Stimulated activated memory B cell treated with anti-CD40 and anti-IgM and Interleukin-4, amounts not matched to agents 10 μg/mL and 1 μg/mL and 100 μg/mL, for 72 hours (primary cell): ENCODE data around the gene MUCL3.
A peak's percentile ranks its signal among the peaks of the same experiment; 100 is the strongest.
"Not testable (repeated sequence)": the region's sequence is repeated elsewhere in the genome, so short reads cannot be mapped to it uniquely, and the experiment has no call there.

Experiments used
- ATAC-seq: fragments of 150-1000 bp; cut with Tn5 transposase; 2 replicates; pipeline ENCODE4 v1.10.0; 2021
- H3K27ac Mint-ChIP-seq: one replicate; pipeline ENCODE4 v1.8.0; 2022; ENCODE audit warnings: mild to moderate bottlenecking, mixed read lengths
- H3K27me3 Mint-ChIP-seq: one replicate; pipeline ENCODE4 v1.8.0; 2022; ENCODE audit warnings: mixed read lengths
- H3K36me3 Mint-ChIP-seq: one replicate; pipeline ENCODE4 v1.8.0; 2022; ENCODE audit warnings: mixed read lengths
- H3K4me1 Mint-ChIP-seq: one replicate; pipeline ENCODE4 v1.8.0; 2022; ENCODE audit warnings: mixed read lengths
- H3K4me3 Mint-ChIP-seq: one replicate; pipeline ENCODE4 v1.8.0; 2022; ENCODE audit warnings: mild to moderate bottlenecking, moderate library complexity, mixed read lengths
- H3K9me3 Mint-ChIP-seq: one replicate; pipeline ENCODE4 v1.8.0; 2022; ENCODE audit warnings: mixed read lengths

Gene MUCL3

DNA sequence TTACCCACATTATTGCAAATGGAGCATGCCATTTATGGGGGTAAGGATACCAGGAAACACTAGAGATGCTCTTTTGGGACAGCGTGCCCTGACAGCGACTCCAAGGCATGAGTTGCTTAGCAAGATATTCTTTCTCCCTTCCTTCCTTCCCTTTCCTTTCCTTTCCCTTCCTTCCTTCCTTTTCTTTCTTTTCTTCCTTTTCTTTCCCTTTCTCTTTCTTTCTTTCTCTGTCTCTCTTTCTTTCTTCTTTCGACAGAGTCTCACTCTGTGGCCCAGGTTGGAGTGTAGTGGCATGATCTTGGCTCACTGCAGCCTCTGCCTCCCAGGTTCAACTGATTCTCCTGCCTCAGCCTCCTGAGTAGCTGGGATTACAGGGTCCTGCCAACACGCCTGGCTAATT is 3.3 kb downstream of the MUCL3 start:
- H3K36me3 Mint-ChIP-seq: peaks cover 11% of the 10 kb centered on the region
- H3K9me3 Mint-ChIP-seq: no peaks in the 10 kb centered on the region
- no peak overlapping the region for H3K4me3 Mint-ChIP-seq
- H3K27me3 Mint-ChIP-seq: peaks cover 71% of the 10 kb centered on the region
- no peak overlapping the region for H3K27ac Mint-ChIP-seq
- ATAC-seq: no peak
- peaks cover 7% of the 10 kb centered on the region for H3K4me1 Mint-ChIP-seq

GRCh38 chr6:30945281-30945680 is 4.5 kb downstream of the MUCL3 start:
- H3K4me3 Mint-ChIP-seq: no peak overlapping the region

GRCh38 chr6:30947231-30947630 is 6.5 kb downstream of the MUCL3 start:
- Mint-ChIP-seq H3K4me1 (peaks cover 19% of the 10 kb centered on the region), H3K27ac (no peak overlapping the region), H3K36me3 (peaks cover 23% of the 10 kb centered on the region), H3K27me3 (peaks cover 66% of the 10 kb centered on the region), H3K4me3 (no peak overlapping the region), H3K9me3 (peaks cover 14% of the 10 kb centered on the region)
- no peak for ATAC-seq

More at GRCh38 chr6:30945281-30945680, 4.5 kb downstream of the MUCL3 start:
- Mint-ChIP-seq H3K27ac (no peak overlapping the region), H3K9me3 (peaks cover 6% of the 10 kb centered on the region), H3K36me3 (peaks cover 23% of the 10 kb centered on the region), H3K4me1 (peaks cover 7% of the 10 kb centered on the region), H3K27me3 (peaks cover 73% of the 10 kb centered on the region)
- no peak for ATAC-seq

DNA sequence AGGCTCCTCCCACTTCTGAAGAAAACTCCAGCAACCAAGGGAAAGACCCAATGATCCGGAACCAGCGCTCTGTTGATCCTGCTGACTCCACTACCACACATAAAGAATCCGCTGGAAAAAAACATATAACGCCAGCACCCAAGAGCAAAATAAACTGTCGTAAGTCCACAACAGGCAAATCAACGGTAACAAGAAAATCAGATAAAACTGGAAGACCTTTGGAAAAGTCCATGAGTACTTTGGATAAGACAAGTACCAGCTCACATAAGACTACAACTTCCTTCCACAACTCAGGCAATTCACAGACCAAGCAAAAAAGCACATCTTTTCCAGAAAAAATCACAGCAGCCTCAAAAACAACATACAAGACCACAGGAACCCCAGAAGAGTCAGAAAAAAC is 8.0 kb downstream of the MUCL3 start:
- peaks cover 14% of the 10 kb centered on the region for H3K9me3 Mint-ChIP-seq
- H3K36me3 Mint-ChIP-seq: peaks cover 23% of the 10 kb centered on the region
- peaks cover 20% of the 10 kb centered on the region for H3K4me1 Mint-ChIP-seq
- no peak overlapping the region for H3K4me3 Mint-ChIP-seq
- H3K27me3 Mint-ChIP-seq: peaks cover 50% of the 10 kb centered on the region
- ATAC-seq: no peak
- no peak overlapping the region for H3K27ac Mint-ChIP-seq

DNA sequence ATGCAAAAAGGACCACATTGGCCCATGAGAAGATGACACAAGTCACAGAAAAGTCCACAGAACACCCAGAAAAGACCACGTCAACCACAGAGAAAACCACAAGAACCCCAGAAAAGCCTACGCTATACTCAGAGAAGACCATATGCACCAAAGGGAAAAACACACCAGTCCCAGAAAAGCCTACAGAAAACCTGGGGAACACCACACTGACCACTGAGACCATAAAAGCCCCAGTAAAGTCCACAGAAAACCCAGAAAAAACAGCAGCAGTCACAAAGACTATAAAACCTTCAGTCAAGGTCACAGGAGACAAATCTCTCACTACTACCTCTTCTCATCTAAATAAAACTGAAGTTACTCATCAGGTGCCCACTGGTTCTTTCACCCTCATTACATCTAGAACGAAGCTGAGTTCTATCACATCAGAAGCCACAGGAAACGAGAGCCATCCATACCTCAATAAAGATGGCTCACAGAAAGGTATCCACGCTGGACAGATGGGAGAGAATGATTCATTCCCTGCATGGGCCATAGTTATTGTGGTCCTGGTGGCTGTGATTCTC is 11.2 kb downstream of the MUCL3 start:
- ATAC-seq: peak; percentile 47

DNA sequence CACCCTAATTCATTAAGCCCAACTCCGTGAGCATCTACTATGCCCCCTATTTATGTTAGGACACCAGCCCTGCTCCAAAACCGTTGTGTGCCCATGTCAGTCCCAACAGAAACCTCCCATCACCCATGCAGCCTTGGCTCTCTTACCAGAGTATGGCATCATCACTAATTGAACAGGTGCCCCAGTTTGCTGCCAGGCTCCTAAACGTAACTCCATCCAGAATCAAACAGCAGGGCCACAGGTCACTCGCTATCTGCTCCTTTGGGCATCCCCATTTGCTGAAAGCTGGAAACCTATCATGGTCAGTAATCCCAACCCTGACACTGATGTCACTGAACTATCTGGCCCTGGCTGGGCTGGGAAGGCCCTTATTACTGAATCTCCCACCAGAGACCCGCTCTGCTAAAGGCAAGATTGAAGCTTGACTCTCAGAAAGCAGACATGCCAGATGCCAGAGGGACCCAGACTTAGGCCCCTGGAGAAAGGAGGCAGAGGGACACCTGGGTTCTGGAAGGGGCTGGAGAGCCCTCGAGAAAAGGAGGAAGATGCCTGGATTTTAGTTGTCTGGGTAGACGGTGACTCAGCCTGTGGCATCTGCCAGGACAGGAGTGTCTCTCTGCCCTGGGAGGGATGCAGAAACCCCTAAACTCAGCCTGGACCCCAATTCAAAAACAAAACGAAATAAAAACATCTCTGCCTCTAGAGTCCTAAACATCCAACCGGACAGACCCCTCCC is 14.0 kb downstream of the MUCL3 start:
- Mint-ChIP-seq H3K4me3 (peak overlapping the region; percentile 80), H3K27me3 (peaks cover 35% of the 10 kb centered on the region), H3K36me3 (peaks cover 5% of the 10 kb centered on the region), H3K4me1 (peaks cover 42% of the 10 kb centered on the region), H3K9me3 (peaks cover 11% of the 10 kb centered on the region), H3K27ac (peak overlapping the region; percentile 84)
- ATAC-seq: no peak

More for the DNA sequence above, 11.2 kb downstream of the MUCL3 start:
- H3K27me3 Mint-ChIP-seq: peaks cover 43% of the 10 kb centered on the region
- peaks cover 42% of the 10 kb centered on the region for H3K4me1 Mint-ChIP-seq
- peaks cover 23% of the 10 kb centered on the region for H3K36me3 Mint-ChIP-seq
- H3K9me3 Mint-ChIP-seq: peaks cover 14% of the 10 kb centered on the region
- peak overlapping the region; percentile 13 for H3K27ac Mint-ChIP-seq
- H3K4me3 Mint-ChIP-seq: peak overlapping the region; percentile 6

DNA sequence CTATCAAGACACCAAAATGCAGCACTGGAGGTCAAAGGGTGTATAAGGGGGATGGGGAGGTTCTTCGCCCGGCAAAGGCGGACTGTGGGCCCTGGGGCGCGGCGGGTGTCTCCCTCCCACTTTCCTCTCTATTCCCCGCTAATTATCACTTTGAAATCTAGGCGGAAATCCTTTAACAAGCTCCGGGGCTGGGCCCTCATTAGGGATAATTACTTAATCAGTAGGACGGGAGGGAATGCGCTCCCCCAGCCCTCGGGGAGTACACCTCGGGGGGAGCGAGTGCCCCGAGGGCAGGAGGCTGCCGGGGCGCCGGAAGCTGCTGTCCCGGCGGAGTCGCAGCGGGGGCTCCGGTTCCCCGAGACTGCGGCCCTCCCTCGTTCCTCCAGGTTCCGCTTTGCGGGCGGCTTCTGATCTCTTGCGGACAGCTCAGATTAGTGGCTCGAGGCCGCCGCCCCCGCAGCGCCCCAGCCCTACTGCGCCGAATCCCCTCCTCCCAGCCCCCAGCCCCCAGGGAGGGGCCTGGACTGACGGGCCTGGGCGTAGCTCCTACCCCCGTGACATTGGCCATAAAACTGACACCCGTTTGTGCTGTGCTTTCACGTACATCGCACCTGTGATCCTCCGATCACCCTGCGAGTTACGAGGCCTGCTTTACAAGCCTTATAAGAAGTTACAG is 14.7 kb downstream of the MUCL3 start:
- Mint-ChIP-seq H3K4me1 (peaks cover 42% of the 10 kb centered on the region), H3K4me3 (peak overlapping the region; percentile 80), H3K36me3 (no peaks in the 10 kb centered on the region), H3K9me3 (peaks cover 8% of the 10 kb centered on the region), H3K27ac (peak overlapping the region; percentile 84), H3K27me3 (peaks cover 29% of the 10 kb centered on the region)
- peak; percentile 94 for ATAC-seq

- peaks cover 33% of the 10 kb centered on the region for H3K27me3 Mint-ChIP-seq
- peaks cover 25% of the 10 kb centered on the region for H3K4me1 Mint-ChIP-seq
- no peak overlapping the region for H3K4me3 Mint-ChIP-seq
- no peak overlapping the region for H3K27ac Mint-ChIP-seq
- ATAC-seq: no peak
- H3K9me3 Mint-ChIP-seq: no peaks in the 10 kb centered on the region
- H3K36me3 Mint-ChIP-seq: no peaks in the 10 kb centered on the region
These were observed 16.9 kb downstream of the MUCL3 start for GRCh38 chr6:30957716-30958115.

- H3K9me3 Mint-ChIP-seq: no peaks in the 10 kb centered on the region
- no peaks in the 10 kb centered on the region for H3K36me3 Mint-ChIP-seq
- no peak for ATAC-seq
- no peak overlapping the region for H3K4me3 Mint-ChIP-seq
- H3K27me3 Mint-ChIP-seq: peaks cover 59% of the 10 kb centered on the region
- H3K27ac Mint-ChIP-seq: no peak overlapping the region
- peaks cover 7% of the 10 kb centered on the region for H3K4me1 Mint-ChIP-seq
These were observed 20.3 kb downstream of the MUCL3 start for GRCh38 chr6:30960907-30961673.

GRCh38 chr6:30962716-30963115 is 21.9 kb downstream of the MUCL3 start:
- Mint-ChIP-seq H3K36me3 (no peaks in the 10 kb centered on the region), H3K27ac (no peak overlapping the region), H3K9me3 (no peaks in the 10 kb centered on the region), H3K4me3 (no peak overlapping the region), H3K4me1 (no peaks in the 10 kb centered on the region), H3K27me3 (peaks cover 65% of the 10 kb centered on the region)
- no peak for ATAC-seq

- peaks cover 59% of the 10 kb centered on the region for H3K27me3 Mint-ChIP-seq
- H3K4me1 Mint-ChIP-seq: no peaks in the 10 kb centered on the region
- no peaks in the 10 kb centered on the region for H3K9me3 Mint-ChIP-seq
- no peak overlapping the region for H3K27ac Mint-ChIP-seq
- H3K36me3 Mint-ChIP-seq: no peaks in the 10 kb centered on the region
- ATAC-seq: no peak
- no peak overlapping the region for H3K4me3 Mint-ChIP-seq
These were observed 22.9 kb downstream of the MUCL3 start for GRCh38 chr6:30963641-30964040.

DNA sequence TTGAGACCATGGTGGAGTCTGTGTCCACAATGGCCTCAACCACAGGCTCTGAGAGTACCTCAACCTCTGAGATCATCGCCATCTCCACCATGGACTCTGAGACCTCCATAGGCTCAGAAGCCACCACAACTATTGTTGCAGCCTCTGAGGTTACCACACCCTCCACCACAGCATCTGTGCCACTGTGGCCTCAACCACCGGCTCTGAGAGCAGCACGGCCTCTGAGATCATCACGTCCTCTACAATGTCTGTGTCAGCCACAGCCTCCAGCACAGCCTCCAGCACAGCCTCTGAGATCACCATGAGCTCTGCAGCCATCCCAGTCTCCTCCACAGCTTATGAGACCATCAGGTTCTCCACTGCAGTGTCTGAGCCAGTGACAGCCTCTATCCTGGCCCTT is 23.3 kb downstream of the MUCL3 start:
- H3K27ac Mint-ChIP-seq: no peak overlapping the region
- no peaks in the 10 kb centered on the region for H3K9me3 Mint-ChIP-seq
- H3K4me1 Mint-ChIP-seq: peaks cover 1% of the 10 kb centered on the region
- H3K36me3 Mint-ChIP-seq: no peaks in the 10 kb centered on the region
- peaks cover 55% of the 10 kb centered on the region for H3K27me3 Mint-ChIP-seq
- no peak for ATAC-seq
- no peak overlapping the region for H3K4me3 Mint-ChIP-seq

GRCh38 chr6:30965140-30965601 is 24.4 kb downstream of the MUCL3 start:
- H3K4me3 Mint-ChIP-seq: no peak overlapping the region
- peaks cover 47% of the 10 kb centered on the region for H3K27me3 Mint-ChIP-seq
- H3K27ac Mint-ChIP-seq: no peak overlapping the region
- peaks cover 7% of the 10 kb centered on the region for H3K4me1 Mint-ChIP-seq
- ATAC-seq: no peak
- H3K9me3 Mint-ChIP-seq: no peaks in the 10 kb centered on the region
- no peaks in the 10 kb centered on the region for H3K36me3 Mint-ChIP-seq

GRCh38 chr6:30966154-30966553 is 25.4 kb downstream of the MUCL3 start:
- Mint-ChIP-seq H3K4me1 (peaks cover 7% of the 10 kb centered on the region), H3K27ac (no peak overlapping the region), H3K4me3 (no peak overlapping the region), H3K9me3 (no peaks in the 10 kb centered on the region), H3K36me3 (no peaks in the 10 kb centered on the region), H3K27me3 (peaks cover 41% of the 10 kb centered on the region)
- no peak for ATAC-seq

DNA sequence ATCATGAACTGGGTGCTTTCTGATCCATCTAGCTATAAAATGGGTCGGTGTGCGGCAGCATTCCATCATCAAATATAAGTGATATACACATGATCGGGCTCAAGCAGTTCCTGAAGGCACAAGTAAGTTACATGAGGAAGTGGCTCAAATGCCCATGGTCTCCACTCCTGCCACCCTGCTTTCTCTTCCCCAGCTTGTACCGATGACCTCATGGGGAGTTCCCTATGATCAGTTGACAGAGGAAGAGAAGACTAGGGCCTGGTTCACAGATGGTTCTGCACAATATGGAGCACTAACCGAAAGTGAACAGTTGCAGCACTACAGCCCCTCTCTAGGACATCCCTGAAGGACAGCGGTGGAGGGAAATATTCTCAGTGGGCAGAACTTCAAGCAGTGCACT is 28.4 kb downstream of the MUCL3 start:
- not testable (repeated sequence) for H3K27ac Mint-ChIP-seq, H3K9me3 Mint-ChIP-seq, H3K36me3 Mint-ChIP-seq, H3K4me3 Mint-ChIP-seq, ATAC-seq
- peaks cover 51% of the 10 kb centered on the region for H3K27me3 Mint-ChIP-seq
- H3K4me1 Mint-ChIP-seq: peaks cover 14% of the 10 kb centered on the region
